ENCODE results near the gene TCF4.

The TCF4 gene

GRCh38 chr18:55452123-55452611 lies 135.8 kb downstream of the TCF4 start:
- no peak for TF ChIP-seq CTCF (IDR thresholded peaks at IDR 0.05)

- TF ChIP-seq CTCF (IDR thresholded peaks at IDR 0.05), result no peak
Observed at GRCh38 chr18:55449412-55450140, 138.4 kb downstream of the TCF4 start.

- TF ChIP-seq CTCF (IDR thresholded peaks at IDR 0.05), result no peak
Observed at GRCh38 chr18:55448420-55448819, 139.6 kb downstream of the TCF4 start.

DNA sequence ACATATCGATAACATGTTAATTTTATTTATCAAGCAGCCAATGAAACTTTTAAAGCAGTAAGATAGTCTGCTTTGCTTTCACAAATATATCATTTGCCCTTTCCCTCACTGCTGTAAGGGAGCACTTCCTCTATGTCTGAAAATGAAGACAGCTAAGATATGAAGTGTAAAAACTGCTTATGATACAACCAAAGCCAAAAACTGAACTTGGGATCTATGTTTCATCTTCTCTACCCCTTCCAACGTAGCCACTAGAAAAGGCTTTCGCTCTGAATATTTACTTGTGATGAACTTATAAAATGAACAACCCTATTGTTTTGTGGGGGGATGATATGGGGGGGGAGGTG lies 140.3 kb downstream of the TCF4 start:
- no peak for TF ChIP-seq CTCF (IDR thresholded peaks at IDR 0.05)

- TF ChIP-seq CTCF (IDR thresholded peaks at IDR 0.05), result no peak
Observed at GRCh38 chr18:55446996-55447671, 140.9 kb downstream of the TCF4 start.

DNA sequence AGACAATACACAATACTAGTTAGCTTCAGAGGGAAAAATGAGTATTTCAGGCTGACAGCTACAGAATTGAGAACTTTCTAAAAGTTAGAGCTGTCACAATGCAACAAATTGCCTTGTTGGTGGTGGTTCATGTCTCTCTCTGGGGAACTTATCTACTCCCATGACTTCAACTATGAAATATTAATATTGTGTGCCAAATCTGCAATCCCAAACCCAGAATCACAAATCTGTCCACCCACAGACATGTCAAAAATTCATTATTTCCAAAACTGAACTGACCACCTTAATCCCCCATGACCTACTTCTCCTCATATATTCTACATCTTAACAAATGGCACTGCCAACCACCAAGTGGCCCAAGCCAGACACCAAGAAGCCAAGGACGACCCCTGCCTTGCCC lies 143.5 kb downstream of the TCF4 start:
- no peak for TF ChIP-seq CTCF (IDR thresholded peaks at IDR 0.05)

- no peak for TF ChIP-seq CTCF (IDR thresholded peaks at IDR 0.05)
Observed at GRCh38 chr18:55443776-55444175, 144.2 kb downstream of the TCF4 start.

All from LNCAP (cell line).